ENCODE results near the gene RYR2. TPM values are rescaled to one million over a fixed set of nuclear protein-coding genes. Genes with fewer than 3 reads are reported as not detected.
A peak's percentile ranks its signal among the peaks of the same experiment; 100 is the strongest.

Gene RYR2
- total and polyA plus RNA-seq, 8 donors = 1.6 to 6.9 (median 4.4) TPM

- Histone ChIP-seq H3K36me3 (no peaks in the 10 kb centered on the region), H3K4me3 (no peak overlapping the region), H3K9me3 (no peaks in the 10 kb centered on the region), H3K27me3 (no peaks in the 10 kb centered on the region), H3K27ac (no peak overlapping the region), H3K4me1 (peaks cover 3 to 6% (median 4%) of the 10 kb centered on the region in 3 donors)
- DNase-seq (no peak), FAIRE-seq (no peak), ATAC-seq (no peak)
- intact Hi-C loops (cut with DNase I) = no loop called here
- TF ChIP-seq, protein P1, sequence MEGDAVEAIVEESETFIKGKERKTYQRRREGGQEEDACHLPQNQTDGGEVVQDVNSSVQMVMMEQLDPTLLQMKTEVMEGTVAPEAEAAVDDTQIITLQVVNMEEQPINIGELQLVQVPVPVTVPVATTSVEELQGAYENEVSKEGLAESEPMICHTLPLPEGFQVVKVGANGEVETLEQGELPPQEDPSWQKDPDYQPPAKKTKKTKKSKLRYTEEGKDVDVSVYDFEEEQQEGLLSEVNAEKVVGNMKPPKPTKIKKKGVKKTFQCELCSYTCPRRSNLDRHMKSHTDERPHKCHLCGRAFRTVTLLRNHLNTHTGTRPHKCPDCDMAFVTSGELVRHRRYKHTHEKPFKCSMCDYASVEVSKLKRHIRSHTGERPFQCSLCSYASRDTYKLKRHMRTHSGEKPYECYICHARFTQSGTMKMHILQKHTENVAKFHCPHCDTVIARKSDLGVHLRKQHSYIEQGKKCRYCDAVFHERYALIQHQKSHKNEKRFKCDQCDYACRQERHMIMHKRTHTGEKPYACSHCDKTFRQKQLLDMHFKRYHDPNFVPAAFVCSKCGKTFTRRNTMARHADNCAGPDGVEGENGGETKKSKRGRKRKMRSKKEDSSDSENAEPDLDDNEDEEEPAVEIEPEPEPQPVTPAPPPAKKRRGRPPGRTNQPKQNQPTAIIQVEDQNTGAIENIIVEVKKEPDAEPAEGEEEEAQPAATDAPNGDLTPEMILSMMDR (IDR thresholded peaks at IDR 0.05) = no peak
- WGBS, 2 donors = 93 to 95% methylated on average over 3 of the region's 3 CpGs
Observed at GRCh38 chr1:237754627-237755026, 712.6 kb downstream of the RYR2 start.

DNA sequence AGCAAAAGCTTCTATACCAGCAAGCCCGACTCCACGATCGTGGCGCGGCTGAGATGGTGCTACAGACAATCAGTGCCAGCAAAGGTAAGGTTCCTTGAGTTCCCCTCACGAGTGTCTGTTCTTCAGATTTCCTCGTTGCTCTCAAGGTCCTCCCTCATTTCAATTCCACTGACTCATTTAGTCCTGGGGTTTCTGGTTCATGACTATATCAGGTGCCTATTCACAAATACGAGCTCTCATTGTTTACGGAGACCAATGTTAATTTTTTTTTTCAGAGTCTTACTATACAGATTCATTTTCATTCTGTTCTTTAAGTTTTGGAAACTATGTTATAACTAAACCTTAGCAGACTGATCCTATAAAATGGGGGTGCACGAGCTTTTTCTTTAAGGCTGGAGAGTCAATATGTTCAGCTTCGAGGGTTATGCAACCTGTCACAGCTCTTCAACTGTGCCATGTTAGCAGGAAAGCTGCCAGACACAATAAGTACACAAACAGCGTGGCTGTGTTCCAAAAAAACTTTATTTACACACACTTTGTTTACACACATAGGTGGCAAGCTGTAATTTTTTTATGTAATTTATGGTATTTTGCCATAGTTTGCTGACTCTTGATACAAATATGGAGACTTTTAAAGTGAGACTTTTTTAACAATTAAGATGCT lies 714.5 kb downstream of the RYR2 start:
- Histone ChIP-seq H3K27me3 (no peaks in the 10 kb centered on the region), H3K27ac (no peak overlapping the region), H3K4me1 (peaks cover 0 to 12% (median 4%) of the 10 kb centered on the region in 3 donors), H3K4me3 (no peak overlapping the region), H3K9me3 (no peaks in the 10 kb centered on the region), H3K36me3 (no peaks in the 10 kb centered on the region)
- 57 to 62% methylated on average over 12 of the region's 12 CpGs for WGBS, 2 donors
- DNase-seq = peak in 5 of 6 donors; percentile 21 to 64 (median 56)
- no peak for FAIRE-seq
- peak; percentile 85 to 93 (median 88) for ATAC-seq
- intact Hi-C loops (cut with DNase I) = no loop called here
- TF ChIP-seq, protein P1 (IDR thresholded peaks at IDR 0.05) = no peak

GRCh38 chr1:237759377-237759776 lies 717.4 kb downstream of the RYR2 start:
- H3K36me3 ChIP-seq = no peaks in the 10 kb centered on the region
- 65 to 73% methylated on average over 5 of the region's 5 CpGs for WGBS, 2 donors
- no peaks in the 10 kb centered on the region for H3K27me3 ChIP-seq
- no peak for FAIRE-seq
- no peak for DNase-seq
- H3K27ac ChIP-seq = no peak overlapping the region
- TF ChIP-seq, protein P1 (IDR thresholded peaks at IDR 0.05) = no peak
- ATAC-seq = no peak
- no peaks in the 10 kb centered on the region for H3K9me3 ChIP-seq
- intact Hi-C loops (cut with DNase I) = no loop called here
- H3K4me1 ChIP-seq = peaks cover 0 to 12% (median 4%) of the 10 kb centered on the region in 3 donors
- no peak overlapping the region for H3K4me3 ChIP-seq

- ATAC-seq = peak in 3 of 4 donors; percentile 28 to 47 (median 33)
- Histone ChIP-seq H3K27ac (no peak overlapping the region), H3K4me1 (peaks cover 0 to 12% (median 4%) of the 10 kb centered on the region in 3 donors), H3K36me3 (no peaks in the 10 kb centered on the region), H3K27me3 (no peaks in the 10 kb centered on the region), H3K4me3 (no peak overlapping the region), H3K9me3 (no peaks in the 10 kb centered on the region)
- intact Hi-C loops (cut with DNase I) = no loop called here
- WGBS, 2 donors = 6 to 9% methylated on average over 5 of the region's 5 CpGs
- no peak for FAIRE-seq
- TF ChIP-seq, protein P1 (IDR thresholded peaks at IDR 0.05) = no peak
- DNase-seq = no peak
Observed at GRCh38 chr1:237760951-237761350, 719.0 kb downstream of the RYR2 start.

DNA sequence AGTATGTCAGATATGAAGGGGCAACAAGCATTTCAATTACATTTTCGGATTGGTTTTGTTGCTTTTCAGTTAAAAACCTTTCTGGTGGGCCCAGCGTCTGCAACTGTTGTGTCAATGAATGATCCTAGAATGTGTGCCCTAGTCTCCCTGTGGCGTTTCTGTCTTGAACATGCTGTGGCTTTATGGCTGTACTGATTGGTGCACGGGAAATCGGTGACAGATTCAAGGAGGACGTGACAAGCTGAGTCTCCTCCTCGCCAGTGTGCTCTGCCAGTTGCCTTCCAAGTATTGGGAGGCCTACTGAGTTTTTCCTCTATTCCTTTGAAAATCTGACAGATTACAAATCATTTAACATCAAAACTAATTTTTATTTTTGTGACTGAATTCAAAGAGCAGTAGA lies 721.2 kb downstream of the RYR2 start:
- H3K27ac ChIP-seq = no peak overlapping the region
- FAIRE-seq = no peak
- no peaks in the 10 kb centered on the region for H3K36me3 ChIP-seq
- TF ChIP-seq, protein P1 (IDR thresholded peaks at IDR 0.05) = no peak
- DNase-seq = no peak
- 90 to 95% methylated on average over 7 of the region's 7 CpGs for WGBS, 2 donors
- H3K4me1 ChIP-seq = peaks cover 0 to 7% (median 0%) of the 10 kb centered on the region in 3 donors
- ATAC-seq = no peak
- no peaks in the 10 kb centered on the region for H3K9me3 ChIP-seq
- H3K4me3 ChIP-seq = no peak overlapping the region
- intact Hi-C loops (cut with DNase I) = no loop called here
- no peaks in the 10 kb centered on the region for H3K27me3 ChIP-seq

All from pancreas (tissue), 10 donors.